AG09309 (cell line): ENCODE data around the gene TTYH3.

Experiments used
- DNase-seq: peaks from one replicate; pipeline ENCODE4 v3.0.0-alpha.2; 2010; ENCODE audit warnings: low read depth
- H3K4me3 ChIP-seq: 2 replicates; pipeline ENCODE4 v1.5.1; 2011; ENCODE audit warnings: mild to moderate bottlenecking, low read depth, low read length, moderate library complexity; ENCODE audit not compliant: control insufficient read depth
- CTCF ChIP-seq: IDR thresholded peaks from 2 replicates; pipeline ENCODE4 v1.5.1; 2011; ENCODE audit warnings: mild to moderate bottlenecking, low read depth, low read length, inconsistent platforms; ENCODE audit not compliant: insufficient read depth, control insufficient read depth; ENCODE audit errors: missing control alignments

TTYH3 gene

GRCh38 chr7:2646680-2647571, 15.1 kb downstream of the TTYH3 start:
- no peak for DNase-seq
- TF ChIP-seq CTCF, result no peak
- H3K4me3 ChIP-seq, result no peak overlapping the region

- no peak overlapping the region for H3K4me3 ChIP-seq
- no peak for TF ChIP-seq CTCF
- DNase-seq, result no peak
Observed at GRCh38 chr7:2647594-2648172, 15.9 kb downstream of the TTYH3 start.

GRCh38 chr7:2649139-2649838, 17.5 kb downstream of the TTYH3 start:
- TF ChIP-seq CTCF, result no peak
- no peak overlapping the region for H3K4me3 ChIP-seq

GRCh38 chr7:2649991-2650390, 18.2 kb downstream of the TTYH3 start:
- no peak for TF ChIP-seq CTCF
- H3K4me3 ChIP-seq, result no peak overlapping the region
- no peak for DNase-seq

More at GRCh38 chr7:2649139-2649838, 17.5 kb downstream of the TTYH3 start:
- DNase-seq, result no peak

GRCh38 chr7:2650451-2650850, 18.7 kb downstream of the TTYH3 start:
- TF ChIP-seq CTCF, result no peak
- H3K4me3 ChIP-seq, result no peak overlapping the region
- no peak for DNase-seq

- no peak for DNase-seq
- TF ChIP-seq CTCF, result no peak
- no peak overlapping the region for H3K4me3 ChIP-seq
Observed at GRCh38 chr7:2651336-2651735, 19.6 kb downstream of the TTYH3 start.
